Thyroid gland (tissue), 4 donors: ENCODE data around the gene RABL3.

ENCODE experiments used
- CTCF ChIP-seq, 6 experiments: fragments of 200-600 bp in 3 of 6; fragments of 450-650 bp in 3 of 6; sonication (generic) in 3 of 6; IDR thresholded peaks; one replicate each; pipeline ENCODE4 v1.5.1; 2016 to 2019; ENCODE audit warnings: antibody characterized with exemption in 6 of 6, mild to moderate bottlenecking in 2 of 6, inconsistent platforms in 1 of 6, moderate library complexity in 1 of 6
- POLR2A ChIP-seq, 2 donors: fragments of 450-650 bp; IDR thresholded peaks; one replicate each; pipeline ENCODE4 v1.6.1; 2017; ENCODE audit warnings: antibody characterized with exemption in 2 of 2, mild to moderate bottlenecking in 2 of 2, moderate library complexity in 1 of 2

DNA sequence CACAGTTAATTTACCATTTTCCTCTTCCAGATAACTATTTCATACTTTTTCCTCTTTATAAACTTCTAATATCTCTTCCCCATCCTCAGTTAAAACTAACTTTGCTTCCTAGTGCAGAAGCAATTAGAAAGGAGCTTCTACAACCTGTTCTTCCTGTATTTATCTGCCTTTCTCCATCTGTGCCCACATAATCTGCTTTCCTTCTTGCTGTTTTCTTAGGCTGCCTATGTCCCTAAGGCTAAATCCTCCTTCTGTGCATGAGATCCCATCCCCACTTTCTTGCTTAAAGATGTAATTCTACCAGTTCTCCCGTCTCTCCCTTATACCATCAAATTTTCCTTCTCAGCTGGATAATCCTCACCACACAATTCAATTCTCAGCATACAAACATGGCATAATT lies 31.9 kb downstream of the RABL3 start:
- TF ChIP-seq CTCF (IDR thresholded peaks at IDR 0.05) (no peak), POLR2A (IDR thresholded peaks at IDR 0.05) (no peak)
